Stimulated activated CD8-positive, alpha-beta memory T cell treated with anti-CD3 and anti-CD28 coated beads, Interleukin-15, amount 100 ng/mL, for 48 hours (primary cell): ENCODE measurements around the gene ZRSR2.
"Not testable (repeated sequence)": the region's sequence is repeated elsewhere in the genome, so short reads cannot be mapped to it uniquely, and the experiment has no call there.

Experiments
- DNase-seq, 2 donors: peaks; one replicate each; pipeline ENCODE4 v3.0.0-alpha.2; 2020; ENCODE audit warnings: low read depth in 2 of 2

ZRSR2 gene

DNA sequence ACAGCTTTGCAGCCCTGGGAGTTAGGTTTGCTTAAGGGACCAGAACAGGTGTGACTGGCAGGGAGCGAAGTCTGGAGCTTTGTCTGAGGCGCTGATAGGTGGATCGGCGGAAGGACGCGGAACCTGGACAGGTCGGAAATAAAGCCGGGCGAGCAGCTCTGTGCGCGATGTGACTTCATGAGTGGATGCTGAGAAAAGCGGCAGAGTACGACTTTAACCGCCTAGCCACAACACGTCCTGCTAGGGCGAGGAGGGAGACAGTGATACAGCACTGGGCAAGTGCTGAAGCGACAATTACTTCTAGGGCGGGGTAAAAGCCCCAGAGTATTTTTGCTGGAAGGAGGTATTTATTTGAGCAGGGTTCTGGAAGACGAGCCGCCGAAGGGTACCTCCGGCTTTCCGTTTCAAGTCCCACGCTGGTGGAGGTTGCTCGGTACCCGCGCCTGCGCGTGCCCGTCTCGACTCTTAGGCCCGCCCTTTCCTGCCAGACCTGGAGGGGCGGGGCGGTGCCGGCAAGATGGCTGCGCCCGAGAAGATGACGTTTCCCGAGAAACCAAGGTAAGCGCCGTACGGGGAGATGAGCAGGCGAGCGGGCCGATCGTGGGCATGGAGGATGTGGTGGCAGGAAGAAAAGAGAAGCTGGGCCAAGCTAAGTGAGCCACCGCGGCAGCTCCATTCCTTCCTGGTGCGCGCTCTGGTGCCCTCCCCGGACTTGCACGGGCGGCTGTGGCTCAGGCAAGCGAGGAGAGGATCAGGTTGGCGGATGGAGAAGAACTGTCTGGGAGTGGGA, at the start of gene ZRSR2:
Gene ZRSR2 (plus strand): TSS at position 506 of the 790 bp plus-strand sequence. CDS start 12 bp downstream, at position 518.
- peak; percentile 77 to 90 for DNase-seq

DNA sequence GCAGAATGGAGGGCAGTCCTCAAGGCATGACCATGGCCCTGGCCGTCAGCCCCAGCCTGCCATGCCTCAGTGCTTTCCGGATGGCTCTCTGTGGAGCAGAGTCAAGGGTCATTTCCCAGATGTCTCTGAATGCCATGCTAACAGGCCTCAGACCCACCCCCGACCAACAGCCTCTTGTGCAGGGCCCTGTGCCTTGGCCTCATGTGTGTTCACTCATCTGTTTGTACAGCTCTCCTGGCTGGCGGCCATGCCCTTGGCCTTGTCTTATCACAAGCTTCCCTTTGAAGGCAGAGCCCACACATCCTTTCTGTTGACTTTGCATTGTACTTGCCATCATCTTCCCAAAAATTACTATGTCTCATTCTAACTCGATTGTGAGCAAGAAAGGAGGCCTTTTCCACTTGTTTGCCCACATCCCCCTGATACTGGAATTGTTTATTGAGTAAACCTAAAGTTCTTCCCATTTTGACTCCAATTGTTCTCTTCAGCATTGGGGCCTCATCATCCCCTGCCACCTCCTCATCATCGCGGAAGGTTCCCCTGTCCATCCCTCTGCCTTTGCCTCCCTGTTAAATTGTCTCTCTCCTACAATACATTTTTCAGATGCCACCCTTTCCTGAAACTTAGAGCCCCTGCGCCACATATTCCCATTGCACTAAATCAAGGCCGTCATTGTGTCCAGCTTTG, 46.0 kb upstream of the ZRSR2 start:
- DNase-seq = no peak

- DNase-seq = no peak
These were observed 45.1 kb upstream of the ZRSR2 start for GRCh38 chrX:15745179-15745578.

- not testable (repeated sequence) for DNase-seq
These were observed 43.6 kb upstream of the ZRSR2 start for GRCh38 chrX:15746651-15747050.

GRCh38 chrX:15747626-15748173, 42.6 kb upstream of the ZRSR2 start:
- DNase-seq = no peak

- no peak for DNase-seq
These were observed 41.4 kb upstream of the ZRSR2 start for GRCh38 chrX:15748841-15749240.

DNA sequence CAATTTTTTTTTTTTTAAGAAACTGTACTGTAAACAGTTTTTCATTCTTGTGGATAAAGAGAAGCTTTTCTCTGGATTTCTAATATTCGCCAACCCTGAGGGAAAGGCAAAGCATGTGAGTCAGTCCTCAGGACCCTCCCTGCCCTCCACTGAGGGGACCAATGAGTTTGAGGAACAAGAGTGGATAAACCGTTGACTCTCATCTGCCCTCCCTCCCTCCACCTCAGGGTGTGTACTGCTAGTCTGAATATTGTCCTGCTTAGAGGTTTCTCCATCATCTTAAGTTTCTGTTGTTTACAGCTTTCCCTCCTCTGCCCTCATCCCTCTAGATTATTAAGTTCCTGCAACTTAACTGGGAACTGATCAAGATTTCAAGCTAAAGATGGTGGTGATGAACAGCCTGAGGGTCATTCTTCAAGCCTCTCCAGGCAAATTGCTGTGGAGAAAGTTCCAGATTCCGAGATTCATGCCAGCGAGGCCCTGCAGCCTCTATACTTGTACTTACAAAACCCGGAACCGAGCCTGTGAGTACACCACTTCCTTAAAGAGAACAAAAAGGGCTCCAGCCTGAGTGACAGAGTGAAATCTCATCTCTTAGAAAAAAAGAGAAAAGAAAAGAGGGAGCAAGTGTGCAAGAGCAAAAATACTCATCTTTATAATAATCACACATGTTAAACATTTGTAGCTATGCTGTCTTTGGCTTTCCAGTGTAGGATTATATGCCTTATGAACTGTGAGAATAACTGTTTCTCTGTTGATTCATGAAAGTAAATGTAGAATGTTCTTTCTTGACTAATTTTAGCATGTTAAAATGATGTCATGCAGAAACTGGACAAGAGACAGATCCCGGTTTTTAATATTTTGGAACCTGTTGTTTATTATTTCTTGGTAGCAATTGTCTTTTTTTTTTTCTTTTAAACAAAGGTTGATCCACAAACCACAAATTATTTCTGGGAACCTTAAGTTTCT, 40.4 kb upstream of the ZRSR2 start:
- no peak for DNase-seq

GRCh38 chrX:15750611-15751154, 39.6 kb upstream of the ZRSR2 start:
- DNase-seq = no peak

DNA sequence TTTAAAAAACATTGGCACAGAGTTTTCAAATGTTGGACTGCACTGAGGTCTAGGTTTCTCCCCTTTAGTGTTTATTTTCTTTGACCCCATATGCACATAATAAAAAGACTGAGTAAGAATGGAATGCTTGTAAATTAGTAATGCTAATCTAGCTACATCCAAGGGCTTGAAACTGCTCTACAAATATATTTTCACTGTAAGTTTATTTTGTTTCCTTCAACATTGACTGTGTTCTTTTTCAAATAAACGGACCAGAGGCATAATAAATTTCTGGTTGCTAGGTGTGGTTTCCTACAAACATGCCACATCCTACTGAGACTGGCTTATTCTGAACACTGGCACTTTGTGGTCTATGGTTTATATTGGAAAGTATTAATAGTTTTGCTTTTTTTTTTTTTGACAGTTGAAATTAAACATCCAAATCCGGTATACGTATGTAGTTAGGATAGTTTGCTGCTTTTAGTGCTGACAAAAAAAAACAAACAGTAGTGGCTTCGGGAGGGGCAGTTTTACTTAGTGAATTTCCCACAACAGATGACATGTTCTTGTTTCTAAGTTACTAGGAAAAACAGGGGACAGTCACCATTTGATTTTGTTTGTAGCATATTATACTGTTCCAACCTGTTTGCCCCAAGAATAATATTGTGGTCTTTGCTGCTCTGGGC, 39.0 kb upstream of the ZRSR2 start:
- no peak for DNase-seq

GRCh38 chrX:15755091-15755490, 35.2 kb upstream of the ZRSR2 start:
- DNase-seq = no peak

DNA sequence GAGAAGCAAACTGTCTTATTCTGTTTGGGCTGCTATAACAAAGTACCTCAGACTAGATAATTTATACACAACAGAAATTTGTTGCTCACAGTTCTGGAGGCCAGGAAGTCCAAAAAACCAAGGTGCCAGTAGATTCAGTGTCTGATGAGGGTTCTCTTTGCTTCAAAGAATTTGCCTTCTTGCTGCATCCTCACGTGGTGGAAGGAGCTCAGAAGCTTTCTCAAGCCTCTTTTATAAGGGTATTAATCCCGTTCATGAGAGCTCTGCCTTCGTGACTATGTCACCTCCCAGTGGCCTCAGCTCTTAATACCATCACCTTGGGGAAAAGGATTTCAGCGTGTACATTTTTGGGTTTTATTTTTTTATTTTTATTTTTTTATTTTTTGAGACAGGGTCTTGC, 32.1 kb upstream of the ZRSR2 start:
- DNase-seq = no peak

GRCh38 chrX:15759886-15760285, 30.4 kb upstream of the ZRSR2 start:
- DNase-seq = not testable (repeated sequence)

- no peak for DNase-seq
These were observed 28.6 kb upstream of the ZRSR2 start for GRCh38 chrX:15761564-15762191.

GRCh38 chrX:15769300-15769954, 20.9 kb upstream of the ZRSR2 start:
- DNase-seq = no peak

DNA sequence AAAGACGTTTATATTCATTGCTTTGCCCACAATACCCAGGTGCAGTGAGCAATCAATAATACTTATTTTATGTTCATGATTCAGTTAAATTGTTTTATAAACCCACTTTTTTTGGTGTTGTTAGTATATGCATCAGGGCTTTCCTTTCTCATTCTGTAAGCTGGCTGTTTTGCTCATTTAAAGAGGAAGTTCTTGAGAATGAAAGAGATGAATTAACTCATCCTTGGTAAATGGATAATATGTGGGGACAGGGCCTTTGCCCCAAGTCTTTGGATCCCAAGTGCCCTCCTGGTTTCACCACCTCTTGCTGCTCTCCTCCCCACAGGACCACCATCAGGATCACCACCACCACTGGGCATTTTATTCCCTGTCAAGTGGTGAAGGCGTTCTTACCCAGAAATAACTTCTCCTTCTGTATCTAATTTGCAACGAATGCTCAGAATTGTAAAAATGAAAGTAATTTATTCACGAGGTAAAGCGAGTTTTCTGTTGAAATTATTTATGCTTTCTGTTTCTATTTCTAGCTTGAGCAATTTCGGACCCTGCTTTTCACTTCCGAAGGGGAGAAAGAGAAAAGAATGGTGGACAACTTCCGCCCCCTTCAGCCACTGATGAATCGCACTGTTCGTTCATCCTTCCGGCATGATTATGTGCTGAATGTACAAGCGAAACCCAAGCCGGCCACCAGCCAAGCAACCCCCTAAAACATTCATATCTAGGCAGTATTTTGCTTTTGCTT, 8.2 kb upstream of the ZRSR2 start:
- no peak for DNase-seq

GRCh38 chrX:15785176-15785750, 5.0 kb upstream of the ZRSR2 start:
- no peak for DNase-seq

- no peak for DNase-seq
These were observed 3.4 kb upstream of the ZRSR2 start for GRCh38 chrX:15786915-15787314.

DNA sequence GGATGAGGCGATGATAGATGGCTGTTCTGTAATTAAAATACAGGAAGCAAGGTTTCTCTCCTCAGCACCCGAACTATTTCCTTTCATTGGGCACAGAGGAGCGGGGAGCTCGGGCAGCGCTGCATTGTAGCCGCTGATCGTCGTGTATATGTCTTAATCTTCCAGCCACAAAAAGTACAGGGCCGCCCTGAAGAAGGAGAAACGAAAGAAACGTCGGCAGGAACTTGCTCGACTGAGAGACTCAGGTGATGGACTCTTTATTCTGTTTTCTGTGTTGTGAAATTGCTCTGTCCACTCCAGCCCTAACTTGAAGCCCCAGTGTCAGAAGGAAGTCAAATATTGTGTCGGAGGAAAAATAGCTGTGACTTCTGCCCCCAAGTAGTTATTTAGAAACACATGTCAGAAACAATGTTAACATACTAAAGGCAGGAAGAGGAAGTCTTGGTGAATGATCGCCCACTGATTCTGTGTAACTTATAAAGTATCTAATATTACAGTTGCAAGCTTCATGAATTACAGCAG, 546 bp downstream of the ZRSR2 start:
- no peak for DNase-seq

GRCh38 chrX:15797707-15798106, 7.4 kb downstream of the ZRSR2 start:
- no peak for DNase-seq
